Measurements from ENCODE around the gene NUDT3.

Gene NUDT3

GRCh38 chr6:34237316-34237721, 155.2 kb downstream of the NUDT3 start:
- no peak for DNase-seq

DNA sequence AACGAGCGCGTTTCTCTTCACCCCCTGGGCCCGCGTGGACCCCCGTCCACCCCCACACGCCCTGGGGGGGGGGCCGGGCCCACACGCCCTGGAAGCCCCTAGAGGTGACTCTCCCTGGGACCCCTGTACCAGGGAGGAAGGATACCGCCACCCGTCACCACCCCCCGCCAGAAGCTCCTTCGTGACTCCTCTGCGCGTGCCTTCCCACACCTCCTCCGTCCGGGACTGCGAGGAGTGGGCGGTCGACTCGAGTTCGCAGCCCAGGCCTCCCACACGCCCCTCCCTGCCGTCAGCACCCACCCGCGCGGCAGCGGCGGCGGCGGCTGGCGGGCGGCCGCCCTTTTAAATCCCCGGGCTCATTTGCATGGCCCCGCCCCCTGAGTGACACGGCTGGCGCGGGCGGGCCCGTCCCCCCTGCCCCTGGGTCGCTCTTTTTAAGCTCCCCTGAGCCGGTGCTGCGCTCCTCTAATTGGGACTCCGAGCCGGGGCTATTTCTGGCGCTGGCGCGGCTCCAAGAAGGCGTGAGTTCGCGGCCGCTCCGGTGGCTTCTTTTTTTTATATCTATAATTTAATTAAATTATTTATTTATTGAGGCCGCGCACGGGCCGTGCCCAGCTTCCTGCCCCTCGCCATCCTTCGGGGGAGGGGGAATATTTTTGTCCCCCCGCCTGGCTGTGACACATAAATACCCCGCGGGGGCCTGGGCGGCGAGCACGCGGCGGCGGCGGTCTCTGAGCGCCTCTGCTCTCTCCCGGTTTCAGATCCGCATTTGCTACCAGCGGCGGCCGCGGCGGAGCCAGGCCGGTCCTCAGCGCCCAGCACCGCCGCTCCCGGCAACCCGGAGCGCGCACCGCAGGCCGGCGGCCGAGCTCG, 155.8 kb downstream of the NUDT3 start, which contains the start of gene HMGA1:
TSS of gene HMGA1 (plus strand) at position 431 of the 873 bp plus-strand sequence. CDS start 3,908 bp downstream, outside the sequence.
- peak; percentile 78 for DNase-seq

- no peak for DNase-seq
Measured at GRCh38 chr6:34236131-34236442, 156.4 kb downstream of the NUDT3 start.

DNA sequence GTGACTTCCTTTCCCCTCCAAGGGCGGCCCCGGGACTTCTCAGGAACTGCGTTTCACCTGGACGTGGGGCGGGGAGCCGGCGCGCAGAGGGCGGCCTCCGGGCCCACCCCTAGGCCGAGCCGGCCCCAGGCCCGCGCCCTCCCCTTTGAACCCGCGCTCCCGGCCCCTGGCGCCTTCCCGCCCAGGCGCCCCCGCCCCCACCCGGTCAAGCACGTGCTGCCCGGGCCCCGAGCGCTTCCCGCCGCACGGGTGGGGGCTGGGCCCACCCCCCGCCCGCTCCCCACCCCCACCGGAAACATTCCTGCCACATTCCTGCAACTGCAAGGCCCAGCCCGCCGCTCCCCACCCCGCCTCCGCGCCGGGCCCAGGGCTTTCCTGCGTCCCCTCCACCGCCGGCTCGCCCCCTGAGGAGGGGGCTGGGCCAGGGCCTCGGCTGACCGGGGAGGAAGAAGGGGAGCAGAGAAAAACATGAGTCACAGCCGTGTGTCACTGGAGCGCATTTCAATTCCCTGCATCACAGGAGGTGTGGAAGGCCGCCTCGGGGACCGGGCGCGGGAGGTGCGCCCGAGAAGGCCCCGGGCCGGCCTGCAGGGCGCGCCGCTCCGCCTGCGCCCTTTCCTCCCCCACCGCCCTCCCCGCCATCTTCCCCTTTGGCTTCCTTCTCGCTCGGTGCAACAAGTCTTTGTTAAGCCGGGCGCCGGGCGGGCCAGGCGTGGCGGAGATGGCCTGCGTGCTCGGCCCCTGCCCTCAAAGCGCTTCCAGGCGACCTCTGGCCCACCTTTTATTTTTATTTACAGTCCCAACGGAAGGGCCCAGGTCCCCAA, 156.9 kb downstream of the NUDT3 start:
- DNase-seq: no peak

DNA sequence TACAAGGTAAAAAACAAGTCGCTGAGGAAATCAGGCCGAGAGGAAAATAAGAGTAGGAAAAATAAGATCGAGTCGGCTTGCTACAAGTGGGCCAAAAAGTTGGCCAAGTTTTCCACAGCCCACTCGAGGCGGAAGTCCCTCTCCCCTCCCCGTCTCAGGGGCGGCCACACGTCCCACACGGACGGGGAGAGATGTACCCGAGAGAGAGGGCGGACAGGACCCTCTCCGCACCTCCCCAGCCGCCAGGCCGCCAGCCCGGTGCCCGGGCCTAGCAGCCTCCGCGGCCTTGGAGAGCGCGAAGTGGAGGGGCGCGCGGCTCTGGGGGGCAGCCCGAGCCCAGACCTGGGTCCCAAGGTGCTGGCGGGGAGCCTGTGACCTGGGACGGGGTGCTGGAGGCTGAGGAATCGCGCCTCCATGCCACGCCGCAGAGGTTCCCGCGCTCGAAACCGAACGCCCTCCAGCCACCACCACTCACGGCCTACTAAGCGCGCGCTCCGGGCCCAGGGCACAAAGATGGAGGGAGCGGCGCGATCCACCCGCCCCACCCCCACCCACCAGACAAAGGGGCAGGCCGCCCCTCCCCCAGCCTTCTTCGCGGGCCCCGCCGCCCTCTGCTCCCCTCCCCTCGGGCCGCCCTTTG, 157.7 kb downstream of the NUDT3 start:
- DNase-seq: no peak

DNA sequence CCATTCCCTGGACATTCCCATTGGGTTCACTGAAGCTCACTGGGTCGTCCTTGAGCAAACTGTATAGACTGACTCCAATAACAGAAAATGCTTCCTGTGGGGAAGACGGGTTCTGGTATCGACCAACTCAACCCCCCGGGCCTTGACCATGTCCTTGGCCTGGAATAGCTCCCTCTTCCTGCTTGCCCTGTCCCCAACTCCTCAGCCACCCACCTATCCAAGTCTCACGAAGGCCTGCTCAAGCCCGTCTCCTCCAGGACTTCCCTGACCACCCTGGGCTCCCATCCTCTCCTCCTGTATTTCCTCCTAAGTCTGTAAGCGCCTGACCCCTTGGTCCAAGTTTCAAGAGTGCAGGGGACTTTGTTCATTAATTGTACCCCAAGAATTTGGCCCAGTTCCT, 158.6 kb downstream of the NUDT3 start:
- DNase-seq: no peak

GRCh38 chr6:34232901-34233300, 159.6 kb downstream of the NUDT3 start:
- no peak for DNase-seq

- no peak for DNase-seq
Measured at GRCh38 chr6:34231566-34232336, 160.7 kb downstream of the NUDT3 start.

DNA sequence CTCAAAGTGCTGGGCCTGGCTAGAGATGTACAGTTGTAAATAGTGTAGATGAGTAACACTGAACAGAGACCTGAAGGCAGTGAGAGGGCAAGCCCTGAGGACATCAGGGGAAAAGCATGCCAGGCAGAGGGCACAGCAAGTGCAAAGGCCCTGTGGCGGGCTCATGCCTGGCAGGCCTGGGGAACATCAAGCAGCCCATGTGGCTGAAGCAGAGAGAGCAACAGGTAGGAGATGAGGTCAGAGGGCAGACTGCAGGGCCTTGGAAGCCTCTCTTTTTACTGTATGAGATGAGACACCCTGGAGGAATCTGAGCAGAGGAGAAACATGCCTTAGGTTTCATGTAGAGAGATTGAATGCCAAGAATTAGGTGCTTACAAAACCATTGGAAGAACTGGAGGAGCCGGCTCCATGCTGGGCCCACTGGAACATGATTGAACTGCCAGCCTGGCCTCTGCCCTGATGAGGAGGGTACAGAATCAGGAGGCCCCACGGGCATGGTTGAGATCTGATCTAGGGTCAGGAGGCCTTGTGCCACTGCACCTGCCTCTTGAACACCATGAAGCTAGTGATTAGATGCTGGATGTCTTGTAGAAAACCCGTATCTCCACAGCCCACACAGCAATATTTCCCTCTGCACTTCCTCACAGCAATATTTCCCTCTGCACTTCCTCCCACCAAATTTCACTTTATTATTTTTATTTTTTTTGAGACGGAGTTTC, 161.7 kb downstream of the NUDT3 start:
- no peak for DNase-seq

- DNase-seq: no peak
Measured at GRCh38 chr6:34229877-34230276, 162.6 kb downstream of the NUDT3 start.

Data from KG1 (cell line).